HG02970 (cell line): ENCODE measurements around the gene ZNF558.

Experiments
- ATAC-seq: cut with Tn5 transposase; IDR thresholded peaks from one replicate; pipeline ENCODE4 v1.9.1; 2021; ENCODE audit warnings: mild to moderate bottlenecking, moderate library complexity, moderate number of reproducible peaks; ENCODE audit not compliant: unreplicated experiment, low FRiP score

ZNF558 gene

GRCh38 chr19:8832132-8833021 is at the start of gene ZNF558, which contains the start of gene MBD3L1:
Gene ZNF558, minus strand, starts transcription at chr19:8832304. Its CDS starts 9,645 bp downstream, at chr19:8822659.
Gene MBD3L1, plus strand, starts transcription at chr19:8832377. Its CDS starts 10,302 bp downstream, at chr19:8842679.
- peak; percentile 89 for ATAC-seq

- no peak for ATAC-seq
These were observed 49.4 kb upstream of the ZNF558 start for GRCh38 chr19:8881512-8881911.

DNA sequence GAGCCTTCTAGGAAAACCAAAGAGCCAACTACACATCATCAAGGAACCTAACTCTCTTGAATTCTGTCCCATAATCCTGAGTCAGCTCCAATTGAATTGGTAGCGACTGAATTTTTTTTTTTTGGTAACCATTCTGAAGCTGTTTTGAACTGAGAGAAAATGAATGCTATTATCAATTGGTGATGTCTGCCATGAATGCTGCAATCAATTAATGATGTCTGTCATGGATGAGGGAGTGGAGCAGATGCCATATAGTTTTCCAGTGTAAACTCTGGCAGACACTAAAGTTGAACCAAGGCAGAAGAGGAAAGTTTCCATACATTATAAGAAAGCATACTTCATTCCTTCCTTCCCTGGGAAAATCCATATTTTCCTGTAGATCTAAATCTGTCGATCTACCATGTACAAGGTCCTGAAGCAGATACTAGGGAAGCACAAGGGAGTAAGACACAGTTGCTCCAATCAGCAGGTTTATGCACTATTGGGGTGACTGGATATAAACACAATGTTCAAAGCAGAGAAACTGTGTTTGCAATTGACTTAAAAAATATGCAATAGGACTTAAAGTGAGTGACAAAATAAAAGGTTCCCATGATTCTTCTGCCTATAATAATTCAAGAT is 48.9 kb upstream of the ZNF558 start:
- no peak for ATAC-seq

GRCh38 chr19:8877854-8878705 is 46.0 kb upstream of the ZNF558 start:
- ATAC-seq, result no peak

GRCh38 chr19:8866344-8866743 is 34.2 kb upstream of the ZNF558 start:
- ATAC-seq, result no peak

- no peak for ATAC-seq
These were observed 26.2 kb upstream of the ZNF558 start for GRCh38 chr19:8858260-8858659.

GRCh38 chr19:8850488-8850887 is 18.4 kb upstream of the ZNF558 start:
- no peak for ATAC-seq

DNA sequence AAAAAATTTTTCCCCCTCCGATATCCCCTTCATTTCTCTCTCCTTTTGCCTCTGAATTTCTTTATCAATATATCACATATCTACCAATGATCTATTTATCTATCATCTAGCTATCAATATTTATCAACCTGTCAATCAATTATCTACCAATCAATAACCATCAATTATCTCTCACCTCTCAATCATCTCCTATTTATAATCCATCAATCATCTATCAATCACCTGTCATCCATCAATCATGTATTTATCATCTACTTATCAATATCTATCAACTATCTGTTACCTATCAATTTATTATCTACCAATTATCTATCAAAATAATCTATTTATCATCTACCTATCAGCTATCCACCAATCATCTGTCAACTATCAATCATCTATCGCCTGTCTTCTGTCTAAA is 17.1 kb upstream of the ZNF558 start:
- ATAC-seq, result no peak

GRCh38 chr19:8846819-8847218 is 14.7 kb upstream of the ZNF558 start:
- no peak for ATAC-seq

GRCh38 chr19:8840708-8841107 is 8.6 kb upstream of the ZNF558 start:
- no peak for ATAC-seq

DNA sequence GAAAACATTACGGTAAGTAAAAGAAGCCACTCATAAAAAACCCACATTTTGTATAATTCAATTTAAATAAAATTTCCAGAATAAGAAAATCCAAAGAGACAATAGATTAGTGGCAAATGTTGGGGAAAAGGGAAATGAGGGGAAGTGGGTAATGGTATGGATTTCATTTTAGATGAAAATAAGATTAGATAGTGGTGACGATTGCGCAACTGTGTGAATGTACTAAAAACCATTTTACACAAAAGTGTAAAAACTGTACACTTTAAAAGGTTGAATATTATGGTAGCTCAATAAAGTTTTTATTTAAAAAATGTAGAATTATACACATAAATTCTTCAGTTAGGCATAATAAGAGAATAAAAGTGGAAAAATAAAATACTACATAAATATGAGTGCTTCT is 3.8 kb upstream of the ZNF558 start:
- ATAC-seq, result no peak

DNA sequence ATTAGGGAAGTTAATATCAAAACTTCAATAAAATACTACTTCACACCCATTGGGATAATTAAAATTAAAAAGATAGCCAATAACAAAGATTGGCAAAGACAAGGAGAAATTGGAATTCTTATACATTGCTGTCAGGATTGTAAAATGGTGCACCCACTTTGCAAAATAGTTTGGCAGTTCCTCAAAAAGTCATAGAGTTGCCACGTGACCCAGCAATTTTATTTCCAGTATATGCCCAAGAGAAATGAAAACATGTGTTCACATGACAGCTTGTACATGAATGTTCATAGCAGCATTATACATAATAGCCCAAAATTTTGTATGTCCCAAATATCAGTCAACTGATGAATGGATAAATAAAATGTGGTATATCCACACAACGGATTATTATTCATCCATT is 3.3 kb upstream of the ZNF558 start:
- ATAC-seq, result no peak

DNA sequence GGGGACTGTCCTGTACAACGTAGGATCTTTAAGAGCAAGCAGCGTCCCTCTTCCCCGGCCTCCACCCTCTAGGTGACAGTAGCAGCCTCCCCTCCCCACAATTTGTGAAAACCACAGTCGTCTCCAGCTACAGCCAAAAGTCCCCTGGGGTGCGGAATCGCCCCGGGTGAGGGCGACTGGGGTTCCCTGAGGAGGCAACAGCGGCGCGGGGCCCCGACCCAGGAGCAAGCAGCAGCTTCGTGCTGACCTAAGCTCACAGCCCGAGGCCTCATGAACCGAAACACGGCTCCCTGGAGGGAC is 322 bp downstream of the ZNF558 start:
- ATAC-seq, result peak; percentile 9

DNA sequence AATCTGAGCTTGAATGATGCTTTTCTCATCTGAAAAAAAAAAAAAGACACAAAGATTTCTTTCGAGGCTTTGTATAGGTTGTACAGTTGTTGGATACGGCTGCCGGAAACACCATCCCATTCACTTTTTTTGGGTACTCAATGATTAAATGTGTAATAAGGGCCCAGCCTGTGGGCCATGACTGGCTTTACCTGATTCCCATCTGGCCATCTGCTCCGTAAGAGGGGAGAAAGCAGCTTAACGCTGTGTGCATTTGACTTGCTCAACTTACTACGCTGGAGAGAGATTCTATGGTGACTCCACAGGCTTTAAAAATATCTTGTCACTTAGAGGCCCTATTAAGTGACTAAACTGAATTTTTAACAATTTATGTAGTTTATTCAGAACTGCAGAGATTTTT is 731 bp downstream of the ZNF558 start:
- ATAC-seq, result no peak

DNA sequence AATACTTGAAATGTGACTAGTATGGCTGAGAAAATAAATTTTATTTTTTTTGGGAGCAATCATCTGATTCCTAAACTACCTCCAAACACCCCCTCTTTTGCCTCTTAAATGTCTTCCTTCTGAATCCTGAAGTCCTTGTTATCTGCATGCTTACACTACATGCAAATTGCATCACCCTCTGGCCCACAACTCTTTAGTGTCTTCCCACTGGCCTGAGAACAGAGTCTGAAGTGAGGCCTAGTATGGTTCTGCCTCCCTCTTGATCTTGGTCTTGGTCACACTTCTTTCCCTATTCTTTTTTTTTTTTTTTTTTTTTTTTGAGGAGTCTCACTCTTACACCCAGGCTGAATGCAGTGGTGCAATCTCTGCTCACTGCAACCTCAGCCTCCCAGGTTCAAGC is 4.8 kb downstream of the ZNF558 start:
- ATAC-seq, result no peak

GRCh38 chr19:8826371-8826770 is 5.7 kb downstream of the ZNF558 start:
- ATAC-seq, result no peak

- ATAC-seq, result no peak
These were observed 10.3 kb downstream of the ZNF558 start for GRCh38 chr19:8821748-8822241.

DNA sequence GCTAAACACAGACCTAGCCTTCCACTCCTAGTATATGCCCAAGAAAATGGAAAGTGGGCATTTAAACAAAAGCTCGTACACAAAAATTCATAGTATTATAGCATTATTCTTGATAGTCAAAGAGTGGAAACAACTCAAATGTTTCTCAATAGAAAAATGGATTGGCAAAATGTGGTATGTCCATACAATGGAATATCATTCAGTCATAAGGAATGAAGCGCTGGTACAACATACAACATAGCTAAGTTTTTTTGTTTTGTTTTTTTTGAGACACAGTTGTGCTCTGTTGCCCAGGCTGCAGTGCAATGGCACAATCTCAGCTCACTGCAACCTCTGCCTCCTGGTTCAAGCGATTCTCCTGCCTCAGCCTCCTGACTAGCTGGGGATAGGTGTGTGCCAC is 11.9 kb downstream of the ZNF558 start:
- no peak for ATAC-seq

DNA sequence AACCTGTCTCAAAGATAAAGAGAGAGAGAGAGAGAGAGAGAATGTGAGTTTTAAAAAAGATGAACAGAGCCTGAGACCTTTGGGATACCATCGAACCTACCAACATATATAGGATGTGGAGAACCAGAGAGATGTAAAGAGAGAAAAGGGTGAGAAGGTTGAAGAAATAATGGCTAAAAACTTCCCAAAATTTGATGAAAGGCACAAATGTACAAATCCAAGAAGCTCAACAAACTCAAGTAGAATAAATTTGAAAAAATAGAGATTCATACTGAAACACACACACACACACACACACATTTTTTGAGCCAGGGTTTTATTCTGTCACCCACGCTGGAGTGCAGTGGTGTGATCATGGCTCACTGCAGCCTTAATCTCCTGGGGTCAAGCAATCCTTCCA is 16.3 kb downstream of the ZNF558 start:
- no peak for ATAC-seq

DNA sequence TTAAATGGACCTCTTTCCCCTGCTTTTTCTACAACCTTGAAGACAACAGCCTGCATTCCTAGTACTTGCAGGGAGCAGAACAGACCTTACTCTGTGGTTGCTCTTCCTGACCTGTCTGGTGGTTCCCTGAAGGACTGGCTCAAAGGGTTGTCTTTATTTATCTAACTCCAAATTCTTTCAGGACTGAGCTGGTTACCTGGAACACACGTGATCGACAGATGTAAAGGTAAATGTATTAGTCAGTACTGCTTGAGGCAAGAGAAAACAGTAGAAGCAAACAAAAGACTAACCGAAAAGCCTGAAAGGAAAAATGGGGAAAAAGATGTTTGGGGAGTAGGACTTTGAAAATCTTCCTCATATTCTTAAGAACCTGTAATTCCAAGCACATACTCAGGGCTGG is 17.9 kb downstream of the ZNF558 start:
- ATAC-seq, result no peak
